Endometrium (tissue), 2 donors: ENCODE results near the gene MOGAT2.

Source experiments
- FAIRE-seq: peaks from 2 replicates; lab custom pipeline; 2012; peaks lifted over from hg19 to GRCh38; lab: Jason Lieb, UNC
- donor health status: control.
- donor health status: control.

MOGAT2 gene

GRCh38 chr11:75759832-75760231 lies 42.2 kb downstream of the MOGAT2 start:
- no peak for FAIRE-seq

DNA sequence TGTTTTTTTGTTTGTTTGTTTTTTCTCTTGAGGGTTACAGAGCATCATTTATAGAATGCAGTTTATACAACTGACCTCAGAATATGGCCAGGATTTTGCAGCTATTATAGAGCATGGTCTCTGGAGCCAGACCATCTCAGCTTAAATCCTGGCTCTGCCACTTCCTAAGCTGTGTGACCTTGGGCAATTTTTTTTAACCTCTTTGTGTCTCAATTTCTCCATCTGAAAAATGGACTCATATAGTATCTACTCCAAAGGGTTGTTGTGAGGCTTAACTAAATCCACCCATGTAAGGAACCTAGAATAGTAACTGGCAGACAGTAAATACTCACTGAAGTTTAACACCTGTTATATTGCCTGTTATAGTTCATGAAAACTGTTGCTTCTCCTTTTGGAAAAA lies 42.6 kb downstream of the MOGAT2 start:
- no peak for FAIRE-seq

DNA sequence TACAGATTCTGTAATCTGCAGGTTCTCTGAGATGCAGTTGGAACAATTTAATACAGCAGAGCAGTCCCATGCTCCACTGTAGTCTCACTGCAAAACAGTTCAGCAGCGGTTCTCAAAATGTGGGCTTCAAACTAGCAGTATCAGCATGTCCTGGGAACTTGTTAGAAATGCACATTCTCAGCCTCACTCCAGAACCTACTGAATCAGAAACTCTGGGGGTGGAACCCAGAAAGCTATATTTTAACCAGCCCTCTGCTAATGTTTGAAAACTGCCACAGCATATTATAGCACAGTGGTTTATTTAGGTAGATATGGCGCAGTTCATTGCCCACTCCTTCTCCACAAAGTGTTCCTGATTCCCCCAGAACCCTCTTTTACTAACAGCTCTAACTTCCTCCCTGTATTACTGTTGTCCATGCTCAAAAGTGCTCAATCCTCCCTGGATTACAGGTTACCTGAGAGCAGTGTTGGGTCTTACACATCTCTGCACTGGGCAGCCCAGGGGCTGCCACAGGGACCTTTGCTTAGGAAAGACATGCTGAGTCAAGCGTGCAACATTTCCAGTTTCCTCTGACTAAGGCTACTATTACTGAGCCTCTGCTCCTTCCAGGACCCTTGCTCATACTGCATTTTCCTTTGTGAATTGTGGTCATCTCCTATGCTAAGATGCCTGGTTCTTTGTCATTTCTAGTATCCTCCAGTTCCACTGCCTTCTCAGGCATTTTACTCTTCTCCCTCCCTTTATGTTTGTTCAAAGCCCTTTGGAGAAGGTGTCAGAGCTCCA lies 43.3 kb downstream of the MOGAT2 start:
- FAIRE-seq = no peak

DNA sequence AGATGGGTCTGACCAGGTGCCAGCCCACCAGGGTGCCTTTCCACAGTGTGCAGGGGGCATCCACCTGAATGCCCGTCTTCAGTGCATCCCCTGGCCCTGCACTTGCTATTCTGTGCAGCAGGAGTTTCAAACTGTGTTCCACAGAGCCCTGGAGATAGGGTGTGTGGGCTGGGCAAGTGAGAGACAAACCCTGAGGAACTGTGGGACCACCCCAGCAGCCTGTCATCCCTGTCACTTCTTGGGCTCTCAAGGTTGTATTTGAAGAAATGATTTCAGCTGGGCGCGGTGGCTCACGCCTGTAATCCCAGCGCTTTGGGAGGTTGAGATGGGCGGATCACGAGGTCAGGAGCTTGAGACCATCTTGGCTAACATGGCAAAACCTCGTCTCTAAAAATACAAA lies 44.5 kb downstream of the MOGAT2 start:
- no peak for FAIRE-seq

DNA sequence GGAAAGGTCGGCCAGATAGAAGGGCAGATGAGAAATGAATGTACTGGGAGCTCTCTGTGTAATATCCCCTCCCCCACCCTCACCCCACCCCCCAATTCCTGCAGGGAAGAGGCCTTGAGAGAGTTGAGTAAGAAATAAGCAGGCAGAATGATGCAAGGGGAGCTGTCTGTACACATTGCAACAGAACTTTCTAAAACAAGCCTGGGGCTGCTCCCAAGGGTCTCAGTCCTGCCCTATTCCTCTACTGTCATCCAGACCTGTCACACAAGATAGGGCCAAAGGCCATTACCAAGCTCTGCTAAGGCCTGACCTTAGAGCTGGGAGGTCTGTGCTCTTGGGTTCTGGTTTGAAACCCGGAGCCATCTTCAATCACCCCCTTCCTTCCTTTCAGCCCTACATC lies 45.2 kb downstream of the MOGAT2 start:
- FAIRE-seq = no peak

DNA sequence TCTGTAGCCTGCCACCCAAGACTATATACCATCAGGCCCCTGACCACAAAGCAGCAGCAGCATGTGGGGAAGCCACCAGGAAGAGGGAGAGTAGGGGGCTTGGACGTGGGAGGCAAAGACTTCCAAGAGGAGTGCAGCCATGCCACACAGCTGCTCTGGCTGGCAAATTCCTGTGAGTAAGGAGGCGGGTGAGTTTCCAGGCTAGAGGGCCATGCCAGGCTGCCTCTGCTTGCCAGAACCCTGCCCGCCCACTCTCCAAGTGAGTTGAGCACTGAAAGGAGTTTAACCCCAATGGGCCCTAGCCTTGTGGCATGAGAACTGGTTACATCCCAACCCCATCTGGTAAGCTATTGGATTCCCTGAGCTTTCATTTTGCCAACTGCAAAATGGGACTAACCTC lies 46.2 kb downstream of the MOGAT2 start:
- no peak for FAIRE-seq

- FAIRE-seq = no peak
Measured at GRCh38 chr11:75765116-75765515, 47.5 kb downstream of the MOGAT2 start.

DNA sequence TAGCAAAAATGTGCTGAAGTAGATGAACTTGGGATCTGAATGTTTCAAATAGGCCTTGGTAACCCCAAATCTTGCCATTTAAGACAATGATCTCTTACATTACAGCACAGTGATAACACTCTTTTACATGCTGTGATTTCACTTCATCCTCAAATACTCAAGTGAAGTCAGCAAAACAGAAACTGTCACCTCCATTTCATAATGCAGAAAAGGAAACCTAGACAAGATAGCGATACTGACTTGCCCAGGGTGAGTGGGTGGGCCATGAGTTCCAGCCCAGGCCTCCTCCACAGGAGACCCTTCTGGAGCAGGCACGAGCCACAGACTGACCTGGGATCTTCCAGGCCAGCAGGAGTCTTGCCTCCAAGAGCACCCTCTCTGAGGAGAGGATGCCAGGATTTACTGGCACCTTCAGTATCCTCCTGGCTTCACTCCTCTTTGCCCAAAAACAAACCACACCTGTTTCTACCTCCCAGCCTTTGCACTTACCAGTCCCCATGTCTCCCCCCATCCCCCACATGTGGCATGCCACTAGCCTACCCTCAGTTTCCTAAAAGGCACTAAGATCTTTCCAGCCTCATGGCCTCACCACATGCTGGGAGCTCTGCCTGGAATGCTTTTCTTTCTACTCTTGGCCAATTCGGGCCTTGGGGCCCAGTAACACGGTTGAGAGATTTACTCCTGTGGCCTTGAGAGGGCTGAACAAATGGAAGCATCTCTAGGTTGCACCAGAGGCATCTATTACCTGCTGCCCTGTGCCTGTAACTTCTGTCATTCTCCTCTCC lies 49.0 kb downstream of the MOGAT2 start:
- FAIRE-seq = no peak

DNA sequence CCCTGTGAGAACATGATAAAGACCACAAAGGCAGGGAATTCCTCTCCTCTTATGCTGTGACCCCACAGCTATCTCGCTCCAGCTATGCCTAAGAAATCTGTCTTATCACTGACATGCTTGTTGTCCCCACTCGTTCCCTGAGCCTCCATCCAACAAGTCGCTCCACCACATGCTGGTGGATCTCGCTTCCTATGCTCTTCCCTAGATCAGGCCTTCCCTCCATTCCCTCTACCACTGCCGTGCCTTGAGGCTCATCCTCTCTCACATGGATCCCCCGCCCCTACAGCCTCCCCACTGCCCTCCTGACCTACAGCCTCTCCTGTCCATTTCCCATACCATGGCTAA lies 49.6 kb downstream of the MOGAT2 start:
- FAIRE-seq = no peak

DNA sequence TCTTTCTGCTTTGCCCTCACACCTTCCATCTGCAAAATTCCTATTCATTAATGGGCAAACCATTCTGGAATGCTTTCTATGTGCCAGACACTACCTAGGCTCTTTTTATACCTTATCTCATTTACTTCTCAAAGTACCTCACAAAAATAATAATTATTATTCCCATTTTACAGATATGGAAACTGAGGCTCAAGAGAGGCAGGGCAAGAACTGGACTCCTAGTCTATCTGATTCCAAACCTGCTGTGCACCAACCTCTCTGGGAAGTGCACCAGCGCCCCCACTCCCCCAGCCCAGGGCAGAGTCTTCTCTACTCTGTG lies 50.1 kb downstream of the MOGAT2 start:
- no peak for FAIRE-seq

DNA sequence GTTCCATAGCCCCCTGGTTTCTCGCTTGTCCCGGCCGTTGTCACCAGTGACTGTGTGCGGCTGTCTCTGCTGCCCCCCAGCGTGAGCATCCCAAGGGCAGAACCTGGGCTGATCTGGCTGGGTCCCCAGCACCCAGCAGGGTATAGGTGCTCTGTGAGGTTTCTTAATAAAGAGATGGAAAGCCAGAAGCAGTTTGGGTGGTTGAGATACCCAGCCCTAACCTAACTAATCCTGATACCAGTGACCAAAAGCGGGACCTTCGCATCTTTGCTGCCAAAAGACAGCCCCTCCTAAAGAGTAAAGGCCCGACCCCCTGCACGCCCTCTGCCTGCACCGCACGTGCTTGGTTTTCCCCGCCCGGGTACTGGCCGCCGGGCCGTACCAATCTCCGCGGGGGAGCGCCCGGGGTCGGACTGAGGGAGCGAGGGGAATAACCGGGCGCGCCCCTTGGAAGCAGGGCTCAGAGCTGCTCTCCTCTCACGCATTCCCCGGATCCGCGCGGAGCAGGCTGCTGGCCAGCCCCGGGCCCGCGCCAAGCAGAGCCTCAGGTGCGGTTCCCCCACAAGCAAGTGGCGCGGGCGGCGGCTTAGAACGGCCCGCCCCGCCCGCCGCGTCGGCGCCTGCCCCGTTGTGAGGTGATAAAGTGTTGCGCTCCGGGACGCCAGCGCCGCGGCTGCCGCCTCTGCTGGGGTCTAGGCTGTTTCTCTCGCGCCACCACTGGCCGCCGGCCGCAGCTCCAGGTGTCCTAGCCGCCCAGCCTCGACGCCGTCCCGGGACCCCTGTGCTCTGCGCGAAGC lies 50.7 kb downstream of the MOGAT2 start, which contains the start of gene DGAT2:
DGAT2 (plus strand) TSS at position 667 of the 797 bp plus-strand sequence. CDS start 214 bp downstream, outside the sequence.
- no peak for FAIRE-seq

DNA sequence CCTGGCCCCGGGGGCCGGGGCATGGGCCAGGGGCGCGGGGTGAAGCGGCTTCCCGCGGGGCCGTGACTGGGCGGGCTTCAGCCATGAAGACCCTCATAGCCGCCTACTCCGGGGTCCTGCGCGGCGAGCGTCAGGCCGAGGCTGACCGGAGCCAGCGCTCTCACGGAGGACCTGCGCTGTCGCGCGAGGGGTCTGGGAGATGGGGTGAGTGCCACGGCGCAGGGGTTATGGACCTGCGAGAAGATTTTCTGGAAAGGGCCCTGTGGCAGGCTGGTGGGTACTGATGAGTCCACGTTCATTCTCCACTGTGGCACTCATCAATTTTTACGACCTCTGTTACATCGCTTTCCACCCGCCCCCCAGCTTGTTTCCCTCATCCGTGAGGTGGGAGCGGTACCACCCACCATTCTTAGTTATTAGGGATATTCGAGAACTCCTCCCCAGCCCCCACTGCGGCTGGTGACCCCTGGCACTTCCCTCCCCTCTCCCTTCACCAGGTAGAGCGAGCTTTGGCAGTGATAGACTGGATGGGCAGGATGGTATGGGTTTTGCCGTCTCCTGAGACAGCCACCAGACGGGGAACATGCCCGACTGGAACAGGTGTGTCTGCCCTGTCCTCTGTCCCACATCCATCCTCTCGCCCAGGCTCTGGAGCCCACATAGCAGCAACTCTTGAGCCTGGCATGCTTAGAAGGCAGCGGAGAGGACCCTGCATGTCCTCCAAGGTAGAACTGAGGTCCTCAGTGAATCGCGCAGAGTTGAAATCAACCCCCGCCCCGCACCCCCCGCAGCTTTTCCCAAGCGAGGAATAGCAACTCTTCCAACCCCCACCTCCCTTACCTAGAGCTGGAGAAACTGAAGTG lies 51.5 kb downstream of the MOGAT2 start:
- FAIRE-seq = no peak

GRCh38 chr11:75770102-75770501 lies 52.5 kb downstream of the MOGAT2 start:
- FAIRE-seq = no peak

DNA sequence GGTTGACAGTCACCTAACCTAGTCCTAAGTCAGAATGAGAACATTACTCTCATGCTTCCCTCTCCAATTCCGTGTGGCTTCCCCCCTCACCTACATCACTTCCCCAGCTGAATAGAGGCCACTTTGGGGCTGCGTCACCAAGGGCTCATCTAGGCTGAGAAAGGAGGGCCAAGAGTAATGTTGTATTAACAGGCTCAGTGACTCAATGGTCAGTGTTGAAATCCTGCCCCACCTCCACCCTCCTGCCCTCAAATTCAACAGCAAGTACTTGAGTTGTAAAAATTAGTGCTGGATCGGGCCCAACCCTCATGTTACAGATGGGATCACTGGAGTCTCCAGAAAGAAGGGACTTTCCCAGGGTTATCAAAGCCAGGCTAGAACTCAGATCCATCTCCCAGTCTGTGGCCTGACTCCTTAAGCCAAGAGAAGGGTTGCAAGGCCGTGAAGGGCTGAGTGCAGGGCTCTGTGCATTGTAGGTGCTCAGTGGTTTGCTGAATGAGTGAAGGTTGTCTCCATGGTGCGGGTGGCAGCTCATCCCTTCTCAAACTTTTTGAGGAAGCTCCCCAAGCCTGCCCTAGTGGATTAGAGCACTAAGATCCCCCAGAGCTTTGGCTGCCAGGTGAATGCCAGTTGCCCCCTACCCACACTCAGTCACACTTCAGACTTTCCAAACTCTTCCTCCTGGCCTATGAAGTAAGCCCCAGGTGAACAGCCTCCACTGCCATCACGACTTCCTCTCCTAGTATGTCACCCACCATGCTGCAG lies 54.2 kb downstream of the MOGAT2 start:
- no peak for FAIRE-seq

DNA sequence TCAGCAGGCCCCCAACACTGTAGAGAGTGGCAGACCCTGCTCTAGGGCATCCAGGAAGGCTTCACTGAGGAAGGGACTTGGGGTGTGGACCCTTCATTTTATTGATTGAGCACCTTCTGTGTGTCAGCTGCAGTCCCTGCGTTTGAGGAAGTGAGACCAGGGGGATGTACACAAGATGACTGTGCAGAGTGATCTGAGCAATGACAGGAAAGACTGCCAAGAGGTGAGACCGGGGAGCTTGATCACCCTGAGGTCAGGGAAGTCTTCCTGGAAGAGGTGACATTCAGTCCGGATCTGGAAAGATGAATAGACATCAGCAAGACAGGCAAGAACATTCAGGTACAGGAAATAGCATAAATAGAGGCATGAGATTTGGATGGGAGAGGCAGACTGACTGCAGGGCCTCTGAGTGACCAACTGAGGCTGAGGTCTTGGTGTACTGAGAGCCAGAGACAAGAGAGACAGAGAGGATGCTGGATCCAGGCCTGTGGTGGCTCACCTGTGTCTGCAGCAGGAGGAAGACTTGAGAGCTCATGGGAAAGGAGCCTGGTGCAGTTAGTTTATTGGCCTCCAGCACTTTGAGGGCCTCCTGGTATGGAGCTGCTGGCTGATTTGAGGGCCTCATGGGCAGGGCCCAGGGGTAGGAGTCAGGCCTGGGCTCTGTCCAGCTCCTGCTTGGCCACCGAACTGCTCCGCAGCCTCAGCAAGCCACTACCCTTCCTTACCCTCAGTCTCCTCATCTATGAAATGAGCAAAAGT lies 56.1 kb downstream of the MOGAT2 start:
- FAIRE-seq = no peak

DNA sequence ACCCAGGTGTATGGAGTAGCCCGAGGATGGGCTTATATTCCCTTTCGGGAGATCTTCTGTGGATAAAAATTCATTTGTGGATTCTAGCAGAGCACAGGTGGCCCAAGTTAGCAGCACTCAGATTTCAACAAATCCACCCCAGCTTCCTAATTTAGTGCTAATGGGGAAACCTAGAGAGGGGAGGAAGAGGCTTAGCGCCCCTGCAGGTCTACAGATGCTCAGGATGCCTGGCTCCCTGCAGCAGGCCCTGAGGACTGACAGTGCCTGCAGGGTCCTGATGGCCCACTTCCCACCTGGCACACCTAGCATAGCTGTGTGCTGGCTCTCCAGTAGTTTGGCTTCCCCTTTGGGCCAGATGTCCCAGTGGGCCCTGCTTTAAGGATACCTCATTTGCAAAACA lies 57.4 kb downstream of the MOGAT2 start:
- FAIRE-seq = no peak

DNA sequence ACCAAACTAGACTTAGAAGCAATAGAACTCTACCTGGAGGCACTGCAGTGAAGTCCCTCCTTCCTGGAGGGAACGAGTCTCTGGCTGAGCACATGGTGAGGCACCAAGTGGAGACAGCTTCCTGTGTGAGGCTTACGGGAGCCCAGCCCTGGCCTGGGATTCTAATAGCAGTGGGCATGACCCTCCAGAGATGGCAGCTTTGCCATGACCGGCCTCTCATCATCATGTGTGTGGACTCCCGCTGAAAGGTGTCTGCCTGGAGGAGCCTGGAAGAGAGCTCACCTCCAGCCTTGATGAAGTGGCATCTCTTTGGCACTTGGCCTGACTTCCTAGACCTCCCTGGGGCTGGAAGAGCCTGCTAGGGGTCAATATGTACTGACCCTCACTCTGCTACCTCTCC lies 58.9 kb downstream of the MOGAT2 start:
- FAIRE-seq = no peak

GRCh38 chr11:75777461-75778110 lies 59.9 kb downstream of the MOGAT2 start:
- FAIRE-seq = no peak

- no peak for FAIRE-seq
Measured at GRCh38 chr11:75778962-75779361, 61.3 kb downstream of the MOGAT2 start.

DNA sequence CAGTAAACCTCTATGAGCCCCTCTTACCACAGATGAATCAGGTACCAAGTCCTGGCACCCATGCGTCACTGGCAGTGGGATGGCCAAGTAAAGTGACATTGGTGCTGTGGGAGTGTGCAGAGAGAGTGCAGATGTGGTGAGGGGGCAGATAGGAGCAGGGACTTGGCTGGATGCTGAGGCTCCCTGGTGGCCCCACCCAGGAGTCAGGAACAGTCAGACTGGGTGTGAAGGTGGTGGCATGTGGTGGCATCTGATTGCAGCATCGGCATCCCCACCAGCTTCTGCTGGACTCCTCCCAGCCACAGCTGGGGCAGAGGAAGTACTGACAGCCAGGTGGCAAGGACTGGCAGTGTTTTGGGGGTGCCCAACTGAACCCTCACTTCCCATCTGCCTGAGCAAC lies 62.3 kb downstream of the MOGAT2 start:
- no peak for FAIRE-seq
